HG02884 (cell line): ENCODE results near the gene KCNJ15.
A peak's percentile ranks its signal among the peaks of the same experiment; 100 is the strongest.

ENCODE experiments used
- ATAC-seq: cut with Tn5 transposase; IDR thresholded peaks from one replicate; pipeline ENCODE4 v1.9.1; 2021; ENCODE audit warnings: mild to moderate bottlenecking, moderate library complexity; ENCODE audit not compliant: unreplicated experiment

The KCNJ15 gene

DNA sequence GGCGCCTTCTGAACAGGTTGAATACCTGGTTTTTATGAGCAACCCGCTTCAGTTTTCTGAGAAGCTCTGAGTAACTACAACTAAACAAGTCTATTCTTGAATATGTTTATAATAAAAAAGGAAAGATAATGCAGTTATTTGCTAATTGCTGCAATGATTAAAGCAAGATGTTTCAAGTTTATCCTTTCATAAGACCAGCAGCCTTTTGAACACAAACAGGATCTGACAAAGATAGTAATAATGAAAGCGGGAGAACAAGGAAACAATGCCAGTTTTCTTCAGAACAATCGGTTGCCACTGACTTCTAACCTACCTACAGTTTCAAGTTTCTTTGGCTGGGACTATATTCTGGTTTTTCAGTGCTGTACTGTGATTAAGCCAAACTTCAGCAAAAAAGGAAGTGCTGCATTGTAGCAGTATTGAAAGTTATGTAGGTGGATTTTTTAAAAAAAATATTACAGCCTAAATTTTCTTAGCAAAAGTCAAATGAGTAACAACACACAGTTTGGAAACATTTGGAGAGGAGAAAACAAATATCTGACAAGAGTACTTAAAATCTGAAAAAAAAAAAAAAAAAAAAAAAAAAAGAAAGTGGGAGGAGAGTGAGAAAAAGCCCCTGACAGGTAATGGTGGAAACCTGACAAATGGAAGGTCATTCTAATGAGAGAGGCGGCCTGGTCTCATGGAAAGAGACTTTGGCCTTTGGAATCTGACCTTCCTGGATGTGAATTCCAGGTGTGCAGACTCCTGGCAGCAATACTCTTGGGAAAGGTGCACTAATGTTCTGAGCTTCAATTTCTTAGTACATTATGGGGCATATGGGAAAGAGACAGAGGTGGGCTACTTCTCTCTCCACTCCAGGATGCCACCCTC, 11.4 kb downstream of the KCNJ15 start:
- ATAC-seq = no peak

DNA sequence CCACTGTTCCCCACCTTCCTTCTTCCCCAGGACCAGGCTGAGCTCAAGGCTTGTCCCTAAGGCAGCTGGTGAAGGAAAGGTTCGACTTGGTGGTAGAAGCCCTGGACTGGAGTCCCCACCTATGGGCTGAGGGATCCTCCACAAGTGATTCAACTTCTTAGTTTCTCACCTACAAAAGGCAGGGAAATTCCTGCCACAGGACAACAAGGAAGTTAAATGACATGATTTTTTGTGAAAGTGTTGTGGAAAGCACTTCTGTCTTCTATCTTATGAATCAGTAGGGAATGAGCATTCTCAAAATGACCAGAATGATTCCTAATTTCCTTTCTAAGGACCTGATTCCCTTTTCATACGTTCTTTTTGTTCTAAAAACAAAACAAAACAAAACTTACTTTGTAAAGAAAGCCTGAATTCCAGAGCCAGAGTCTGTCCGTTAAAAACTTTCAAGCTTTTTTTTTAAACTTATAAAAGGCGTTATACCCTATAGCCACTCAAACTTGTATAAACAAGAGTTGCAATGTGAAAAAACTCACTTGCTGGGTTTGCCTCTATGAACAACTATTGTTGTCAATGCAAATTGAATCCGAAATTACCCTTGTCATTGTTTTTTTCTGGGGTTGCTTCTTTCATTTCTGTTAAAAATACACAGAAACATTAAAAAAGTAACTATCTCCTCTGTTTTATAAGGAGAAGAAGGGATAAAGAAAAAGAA, 12.2 kb downstream of the KCNJ15 start:
- no peak for ATAC-seq

DNA sequence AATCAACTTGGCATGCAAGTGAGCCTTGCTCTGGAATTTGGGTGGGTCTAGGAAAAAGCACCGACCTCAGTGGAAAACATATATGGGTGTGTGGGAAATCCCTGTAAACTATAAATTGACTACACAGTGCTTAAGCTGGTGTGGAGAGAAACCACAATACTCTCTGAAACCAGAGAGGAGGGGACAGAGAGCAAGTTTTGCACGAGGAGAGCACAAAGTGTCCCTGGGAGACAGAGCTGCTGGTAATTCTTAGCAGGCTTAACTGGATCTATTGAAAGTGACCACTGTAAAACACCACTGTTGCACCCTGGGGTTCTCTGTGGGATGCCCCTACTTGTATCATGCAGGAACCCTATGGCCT, 12.8 kb downstream of the KCNJ15 start:
- peak; percentile 73 for ATAC-seq

GRCh38 chr21:38272215-38272614, 15.4 kb downstream of the KCNJ15 start:
- no peak for ATAC-seq

DNA sequence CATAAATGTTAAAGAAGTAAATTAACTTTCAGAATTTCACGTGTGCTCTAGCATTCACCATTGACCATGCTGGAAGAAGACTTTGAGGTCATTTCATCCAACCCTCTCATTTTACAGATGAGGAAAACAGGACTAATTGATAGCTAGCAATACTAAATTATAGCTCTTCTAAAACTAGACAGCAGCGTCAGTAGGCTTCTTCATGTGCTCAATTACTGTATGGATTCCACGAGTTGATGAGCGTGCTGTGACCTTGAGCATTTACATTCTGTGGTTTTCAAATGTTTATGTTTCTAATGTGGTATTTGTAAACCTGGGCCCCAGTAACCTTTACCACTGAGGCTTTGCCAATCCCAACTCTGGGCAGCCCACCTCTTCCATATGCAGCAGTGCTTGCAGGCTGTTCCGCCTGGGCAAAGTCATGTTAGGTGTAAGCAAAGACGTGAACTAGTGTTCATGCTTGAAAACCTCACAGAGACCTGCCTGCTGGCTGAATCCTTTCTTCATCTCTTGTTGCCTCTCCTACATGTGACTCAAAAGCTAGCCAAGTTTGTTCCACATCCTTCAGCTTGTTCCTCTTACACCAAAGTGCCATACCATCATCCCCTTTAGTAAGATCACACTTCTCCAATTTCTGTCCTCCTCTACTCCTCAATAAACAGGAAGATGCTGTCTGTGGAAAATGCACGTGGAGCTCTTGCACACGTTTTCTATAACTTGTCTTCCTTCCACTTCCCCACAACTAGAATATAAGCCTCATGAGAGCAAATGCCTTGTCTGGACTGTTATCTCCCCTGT, 17.2 kb downstream of the KCNJ15 start:
- ATAC-seq = no peak

DNA sequence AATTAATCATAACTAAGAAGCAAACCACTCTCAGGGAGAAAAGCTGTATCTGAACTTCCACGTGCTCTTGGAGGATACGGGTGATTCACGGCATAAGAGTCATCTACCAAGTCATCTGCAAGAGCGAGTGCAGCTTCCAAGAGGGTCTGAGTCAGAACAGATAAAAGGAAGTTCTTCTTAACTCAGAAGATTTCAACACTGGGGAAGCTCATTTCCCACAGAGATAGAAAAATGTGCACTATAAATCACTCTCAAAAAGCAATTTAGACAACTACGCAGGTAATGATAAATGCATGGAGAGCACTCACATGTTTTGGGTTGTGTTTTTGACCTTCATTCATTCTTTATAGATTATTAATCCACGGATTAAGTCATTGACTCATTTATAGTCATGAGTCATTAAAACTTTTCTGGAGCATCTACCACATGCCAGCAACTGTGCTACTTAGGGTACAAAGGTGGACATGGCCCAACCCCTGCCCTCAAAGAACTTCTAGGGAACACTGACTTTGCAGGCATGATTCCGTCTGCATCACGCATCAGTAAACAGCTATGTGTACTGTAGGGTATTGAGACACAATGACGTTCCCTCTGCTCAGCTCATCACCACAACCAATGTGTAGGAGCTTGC, 20.8 kb downstream of the KCNJ15 start:
- no peak for ATAC-seq

DNA sequence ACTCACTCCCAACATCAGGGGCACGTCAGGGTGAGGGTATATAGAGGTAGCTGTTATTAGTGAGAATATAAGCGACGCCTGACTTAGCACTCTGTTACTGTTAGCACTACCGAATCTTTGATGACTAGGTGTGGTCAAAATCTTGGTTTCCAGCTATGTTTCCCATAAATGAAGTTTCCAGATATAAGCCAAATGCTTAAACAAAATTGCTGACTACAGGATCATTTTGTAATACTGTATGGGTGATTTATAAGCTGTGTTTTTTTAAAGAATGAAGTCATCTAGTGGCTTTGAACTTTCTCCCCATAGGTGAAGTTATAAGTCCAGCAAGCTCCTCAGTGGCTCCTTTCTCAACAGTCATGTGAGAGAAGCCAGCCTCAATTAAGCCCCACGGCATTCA, 23.7 kb downstream of the KCNJ15 start:
- ATAC-seq = no peak

DNA sequence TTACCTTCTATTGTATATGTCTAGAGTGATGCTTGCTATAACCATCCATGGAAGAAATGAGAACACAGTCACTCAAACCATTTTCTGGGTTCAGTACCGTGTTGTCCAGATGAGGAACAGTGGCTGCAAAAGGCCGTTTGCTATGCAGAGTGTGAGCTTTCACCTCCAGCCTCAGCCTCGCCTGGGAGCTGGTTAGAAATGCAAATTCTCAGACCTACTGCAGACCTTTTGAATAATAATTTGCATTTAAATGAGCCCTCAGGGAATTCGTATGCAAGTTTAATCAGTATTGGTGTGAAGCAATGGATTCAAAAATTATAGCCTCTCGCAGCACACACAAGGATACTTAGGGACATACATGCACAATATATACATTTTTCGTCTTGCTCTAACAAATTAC, 24.1 kb downstream of the KCNJ15 start:
- no peak for ATAC-seq

DNA sequence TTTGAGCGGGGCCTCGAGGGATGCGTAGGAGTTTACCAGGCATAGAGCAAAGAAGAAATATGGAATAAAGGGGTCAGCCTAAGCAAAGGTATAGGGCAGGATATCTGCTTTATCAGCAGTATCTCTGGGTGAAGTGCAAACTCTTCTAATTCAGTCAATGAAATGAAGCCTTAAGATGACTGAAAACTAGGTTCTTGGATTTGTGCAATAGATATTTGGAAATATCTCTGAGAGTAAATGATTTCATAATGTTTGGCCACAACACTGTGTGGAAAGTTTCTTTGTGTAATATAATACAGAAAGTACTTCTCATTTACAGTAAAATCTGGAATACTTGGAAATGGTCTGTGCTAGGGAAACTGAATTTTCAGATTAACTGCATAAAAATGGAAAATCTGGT, 26.1 kb downstream of the KCNJ15 start:
- no peak for ATAC-seq

DNA sequence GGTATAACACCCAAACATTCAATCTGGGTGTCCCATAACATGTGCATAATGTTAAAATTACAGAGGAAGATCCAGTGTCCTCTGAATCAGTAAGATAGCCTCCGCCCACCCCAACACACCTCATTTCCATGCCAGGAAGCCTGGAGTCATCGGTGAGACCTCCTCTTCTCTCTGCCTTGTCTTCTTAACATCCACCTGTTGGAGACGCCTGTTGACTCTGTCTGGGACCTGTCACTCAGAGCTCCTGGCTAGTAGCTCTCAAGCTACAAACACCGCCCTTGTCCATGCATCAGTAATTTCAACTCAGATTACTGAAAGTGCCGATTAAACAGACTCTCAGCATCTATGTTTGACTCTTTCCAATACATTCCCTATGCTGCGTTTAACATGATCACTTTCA, 27.4 kb downstream of the KCNJ15 start:
- ATAC-seq = no peak

DNA sequence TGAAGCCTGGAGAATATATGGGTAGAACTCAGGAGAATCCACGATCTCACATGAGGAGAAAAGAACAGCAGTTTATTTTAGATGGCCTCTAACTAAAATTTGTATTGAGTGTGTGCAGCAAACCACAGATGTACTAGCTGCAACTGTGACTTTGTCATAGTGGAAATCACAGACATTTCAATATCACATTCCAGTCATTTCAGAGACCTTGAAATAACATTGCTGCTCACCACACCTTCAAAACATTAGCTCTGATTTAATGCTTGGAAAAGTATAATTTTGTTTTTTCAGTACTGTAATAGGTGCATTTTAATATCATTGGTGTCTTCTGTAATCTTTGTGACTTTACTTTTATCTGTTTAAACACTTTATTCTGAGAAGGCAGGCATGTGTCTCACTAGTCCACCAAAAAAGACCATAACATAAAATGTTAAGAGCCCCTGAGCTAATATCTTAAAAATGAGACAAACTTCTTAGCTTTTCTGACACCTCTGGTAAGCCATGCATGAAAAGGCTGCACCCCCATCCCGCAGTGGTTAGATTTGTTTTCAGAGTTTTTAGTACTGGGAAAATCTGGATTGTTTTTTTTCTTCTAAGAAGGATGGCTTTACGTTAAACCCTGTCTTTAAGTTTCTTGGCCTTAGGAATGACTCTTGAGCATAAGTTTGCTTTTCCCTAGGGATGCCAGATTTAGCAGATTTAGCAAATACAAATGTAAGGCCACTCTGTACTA, 30.1 kb downstream of the KCNJ15 start:
- no peak for ATAC-seq

DNA sequence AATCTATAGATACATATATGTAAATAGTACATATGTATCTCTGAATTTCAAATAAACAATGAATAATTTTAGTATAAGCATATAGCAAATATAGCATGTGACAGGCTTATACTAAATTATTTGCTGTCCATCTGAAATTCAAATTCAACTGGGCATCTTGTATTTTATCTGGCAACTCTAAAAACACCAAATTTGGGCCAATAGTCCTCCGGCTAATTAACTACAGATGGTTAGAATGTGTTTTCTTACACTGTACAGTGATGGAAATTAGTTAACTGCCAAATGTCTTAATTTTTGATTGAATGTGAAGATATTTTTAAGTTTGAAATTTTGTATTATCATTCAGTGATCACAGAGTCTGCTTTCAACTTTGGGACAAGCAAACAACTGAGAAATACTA, 30.7 kb downstream of the KCNJ15 start:
- no peak for ATAC-seq

GRCh38 chr21:38289705-38290485, 33.1 kb downstream of the KCNJ15 start:
- ATAC-seq = no peak

DNA sequence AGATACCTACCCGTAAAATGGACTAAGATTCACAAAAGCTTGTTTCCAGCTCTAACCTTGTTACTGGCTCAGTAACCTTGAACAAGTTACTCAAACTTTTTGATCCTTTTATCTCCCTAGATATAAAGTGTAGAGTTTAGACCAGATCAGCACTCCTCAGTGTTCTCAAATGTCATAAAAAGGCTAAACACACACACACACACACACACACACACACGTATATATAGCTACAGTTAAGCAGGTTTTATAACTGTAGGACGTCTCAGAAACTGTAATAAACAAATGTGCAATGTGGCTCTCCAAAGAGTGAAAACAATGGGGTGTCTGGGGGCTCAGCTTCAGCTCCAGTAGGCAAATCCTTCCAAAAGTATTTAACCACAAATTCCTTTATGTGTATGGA, 34.0 kb downstream of the KCNJ15 start:
- no peak for ATAC-seq

DNA sequence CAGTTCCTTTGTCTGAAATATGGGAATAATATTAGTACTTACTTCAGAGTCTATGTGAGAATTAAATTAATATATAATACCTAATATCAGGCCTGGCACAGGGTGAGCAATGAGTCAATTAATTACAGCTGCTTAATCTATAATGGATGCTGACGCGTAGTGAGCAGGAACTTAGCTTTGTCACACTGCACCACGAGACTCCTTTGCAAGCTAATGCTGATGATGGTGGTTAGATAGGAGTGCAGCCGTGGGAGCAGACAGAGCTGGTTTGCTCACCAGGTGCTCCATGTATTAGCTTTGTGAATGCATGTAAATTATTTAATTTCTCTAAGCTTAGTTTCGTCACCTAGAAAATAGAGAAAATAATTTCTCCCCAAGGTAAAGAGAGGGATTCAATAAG, 35.1 kb downstream of the KCNJ15 start:
- ATAC-seq = no peak

DNA sequence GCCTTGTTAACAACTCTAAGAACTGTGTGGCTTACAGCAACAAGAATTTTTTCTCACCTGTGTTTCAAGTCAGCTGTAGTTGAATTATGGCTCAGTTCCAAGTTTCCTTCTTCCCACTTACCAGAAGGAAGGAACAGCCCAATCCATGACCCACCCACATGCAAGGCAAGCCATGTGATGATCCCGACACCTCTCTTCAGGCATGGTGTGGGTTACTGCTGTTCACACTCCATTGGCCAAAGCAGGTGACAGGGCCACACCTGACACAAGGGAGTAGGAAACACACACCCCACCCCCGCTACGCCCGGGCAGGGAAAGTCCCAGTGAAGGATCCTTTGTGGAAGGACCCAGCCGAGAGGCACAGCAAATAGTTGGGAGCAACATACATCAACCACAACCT, 36.3 kb downstream of the KCNJ15 start:
- ATAC-seq = no peak

GRCh38 chr21:38293765-38294164, 37.0 kb downstream of the KCNJ15 start:
- ATAC-seq = no peak

DNA sequence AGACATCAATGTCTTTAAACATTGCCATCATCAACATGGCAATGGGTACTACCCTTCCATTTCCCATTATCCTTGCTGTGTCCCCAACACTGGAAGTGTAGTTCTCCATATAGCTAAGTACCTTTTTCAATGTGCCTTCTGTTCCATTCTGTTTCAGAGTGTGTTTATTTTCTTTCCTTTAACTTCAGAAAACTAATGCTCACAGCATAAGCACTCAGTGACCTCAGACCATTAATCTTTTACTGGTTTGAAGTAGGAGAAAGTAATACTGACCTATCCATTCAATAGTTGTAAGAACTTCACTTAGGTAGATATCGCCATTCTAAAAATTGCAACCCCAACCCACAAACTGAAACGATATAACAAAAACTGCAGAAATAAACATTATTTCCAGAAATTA, 37.8 kb downstream of the KCNJ15 start:
- no peak for ATAC-seq

DNA sequence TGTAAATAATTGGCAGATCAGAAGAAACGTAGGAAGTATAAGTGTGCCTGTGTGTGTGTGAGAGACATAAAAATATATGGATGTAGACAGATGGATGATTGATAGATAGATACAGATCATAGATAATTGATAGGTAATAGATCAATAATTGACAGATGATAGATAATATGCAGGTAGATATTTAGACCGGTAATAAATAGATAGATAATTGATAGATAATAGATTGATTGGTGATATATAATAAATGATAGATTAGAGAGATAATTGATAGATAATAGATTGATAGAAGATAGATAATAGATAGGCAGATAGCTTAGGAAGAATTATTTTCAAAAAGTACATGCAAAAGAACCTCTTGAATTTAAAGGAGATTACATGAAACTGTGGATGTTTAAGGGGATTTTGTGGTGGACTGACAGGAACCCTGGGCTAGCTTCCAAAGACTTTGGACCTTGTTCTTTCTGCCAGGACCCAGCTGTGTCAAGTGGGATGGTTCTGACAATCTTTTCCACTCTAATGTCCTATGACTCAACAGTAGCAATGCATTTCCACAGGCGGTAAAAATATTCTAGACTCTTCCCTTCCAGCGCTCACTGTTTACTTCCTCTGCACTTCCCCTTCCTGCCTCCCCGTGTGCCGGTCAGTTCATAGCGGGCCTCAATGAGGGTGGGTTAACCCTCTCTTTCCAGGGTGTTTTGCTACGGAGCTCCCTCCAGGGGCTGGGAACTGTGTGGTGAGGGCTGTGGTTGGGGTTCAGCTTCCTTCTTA, 39.4 kb downstream of the KCNJ15 start:
- no peak for ATAC-seq
